GM21786 (cell line): Measurements from ENCODE around the gene PXT1.

ENCODE experiments used
- ATAC-seq: cut with Tn5 transposase; IDR thresholded peaks from one replicate; pipeline ENCODE4 v1.9.1; 2021; ENCODE audit not compliant: unreplicated experiment

The PXT1 gene

GRCh38 chr6:36347621-36348020 lies 95.0 kb downstream of the PXT1 start:
- no peak for ATAC-seq

- ATAC-seq = no peak
Observed at GRCh38 chr6:36346486-36347273, 96.0 kb downstream of the PXT1 start.

- no peak for ATAC-seq
Observed at GRCh38 chr6:36345681-36346466, 96.8 kb downstream of the PXT1 start.

- ATAC-seq = no peak
Observed at GRCh38 chr6:36343109-36343680, 99.5 kb downstream of the PXT1 start.

- no peak for ATAC-seq
Observed at GRCh38 chr6:36340618-36341454, 101.8 kb downstream of the PXT1 start.
